ENCODE measurements around the gene SLC35A2.

Gene SLC35A2

GRCh38 chrX:48911412-48912182, at the start of gene SLC35A2:
SLC35A2 (minus strand) TSS chrX:48911646; CDS start chrX:48911636, 10 bp downstream.
- peak; percentile 48 for DNase-seq

- DNase-seq = no peak
Observed at GRCh38 chrX:48960291-48960690, 48.8 kb upstream of the SLC35A2 start.

- no peak for DNase-seq
Observed at GRCh38 chrX:48958635-48959094, 47.2 kb upstream of the SLC35A2 start.

- DNase-seq = peak; percentile 90
Observed at GRCh38 chrX:48957827-48958634, 46.6 kb upstream of the SLC35A2 start.

GRCh38 chrX:48957477-48957826, 46.0 kb upstream of the SLC35A2 start, which contains the start of gene OTUD5:
OTUD5 (minus strand) TSS chrX:48957607; CDS start chrX:48957570, 37 bp downstream.
- DNase-seq = peak; percentile 32

- no peak for DNase-seq
Observed at GRCh38 chrX:48956728-48957414, 45.4 kb upstream of the SLC35A2 start.

GRCh38 chrX:48948589-48948988, 37.1 kb upstream of the SLC35A2 start:
- DNase-seq = no peak

- DNase-seq = no peak
Observed at GRCh38 chrX:48945517-48946348, 34.3 kb upstream of the SLC35A2 start.

GRCh38 chrX:48942895-48943294, 31.4 kb upstream of the SLC35A2 start:
- DNase-seq = no peak

- no peak for DNase-seq
Observed at GRCh38 chrX:48940404-48940955, 29.0 kb upstream of the SLC35A2 start.

GRCh38 chrX:48939524-48940228, 28.2 kb upstream of the SLC35A2 start:
- DNase-seq = no peak

GRCh38 chrX:48938721-48939425, 27.4 kb upstream of the SLC35A2 start:
- no peak for DNase-seq

GRCh38 chrX:48937054-48937907, 25.8 kb upstream of the SLC35A2 start:
- DNase-seq = no peak

- no peak for DNase-seq
Observed at GRCh38 chrX:48936429-48937053, 25.1 kb upstream of the SLC35A2 start.

GRCh38 chrX:48935301-48935670, 23.8 kb upstream of the SLC35A2 start:
- no peak for DNase-seq

- no peak for DNase-seq
Observed at GRCh38 chrX:48934581-48935300, 23.3 kb upstream of the SLC35A2 start.

GRCh38 chrX:48933757-48934156, 22.3 kb upstream of the SLC35A2 start:
- DNase-seq = no peak

GRCh38 chrX:48927736-48928382, 16.4 kb upstream of the SLC35A2 start:
- no peak for DNase-seq

Measured in NCI-H1436 (cell line).